Endothelial cell (in vitro differentiated cells): ENCODE results near the gene ORMDL3. TPM values are rescaled to one million over a fixed set of nuclear protein-coding genes. Genes with fewer than 3 reads are reported as not detected.

Experiments
- DNase-seq: peaks from one replicate; pipeline ENCODE4 v3.0.0; 2021; ENCODE audit warnings: low spot score
- H3K27ac Mint-ChIP-seq: one replicate; pipeline ENCODE4 v1.8.0; 2021; ENCODE audit warnings: mixed read lengths, inconsistent platforms; ENCODE audit not compliant: unreplicated experiment
- H3K27me3 Mint-ChIP-seq: one replicate; pipeline ENCODE4 v1.8.0; 2021; ENCODE audit warnings: mild to moderate bottlenecking, moderate library complexity, mixed read lengths, inconsistent platforms; ENCODE audit not compliant: unreplicated experiment
- H3K36me3 Mint-ChIP-seq: one replicate; pipeline ENCODE4 v1.8.0; 2021; ENCODE audit warnings: mild to moderate bottlenecking, low read depth, mixed read lengths, inconsistent platforms; ENCODE audit not compliant: unreplicated experiment
- H3K4me1 Mint-ChIP-seq: one replicate; pipeline ENCODE4 v1.8.0; 2021; ENCODE audit warnings: mild to moderate bottlenecking, mixed read lengths, inconsistent platforms; ENCODE audit not compliant: unreplicated experiment
- H3K4me3 Mint-ChIP-seq: one replicate; pipeline ENCODE4 v1.8.0; 2021; ENCODE audit warnings: mild to moderate bottlenecking, mixed read lengths, inconsistent platforms; ENCODE audit not compliant: unreplicated experiment
- H3K9me3 Mint-ChIP-seq: one replicate; pipeline ENCODE4 v1.8.0; 2021; ENCODE audit warnings: mixed read lengths, inconsistent platforms; ENCODE audit not compliant: unreplicated experiment
- CTCF ChIP-seq: fragments of 200-600 bp; sonication (generic); IDR thresholded peaks from one replicate; pipeline ENCODE4 v1.5.0; 2021; ENCODE audit warnings: antibody characterized with exemption; ENCODE audit not compliant: unreplicated experiment
- total RNA-seq: library from RNA; stranded (reverse); fragmentation: NEBNext Ultra II Directional; extraction: Animal tissue kit (Norgen Biotek cat#: 25700); gene quantifications from one replicate; pipeline ENCODE4 v1.2.1, GENCODE V29; 2021; ENCODE audit not compliant: unreplicated experiment

ORMDL3 gene
- total RNA-seq, 1 donor from 2014 or later: 49.3 TPM

GRCh38 chr17:39928858-39929645 is 1.7 kb upstream of the ORMDL3 start:
- Mint-ChIP-seq H3K36me3 (peaks cover 6% of the 10 kb centered on the region), H3K4me1 (peaks cover 42% of the 10 kb centered on the region), H3K4me3 (peak overlapping the region; percentile 6), H3K27me3 (peaks cover 3% of the 10 kb centered on the region), H3K9me3 (no peaks in the 10 kb centered on the region), H3K27ac (no peak overlapping the region)
- DNase-seq: no peak
- no peak for TF ChIP-seq CTCF

- Mint-ChIP-seq H3K36me3 (peaks cover 11% of the 10 kb centered on the region), H3K9me3 (no peaks in the 10 kb centered on the region), H3K4me3 (peak overlapping the region; percentile 94), H3K27ac (peak overlapping the region; percentile 84), H3K27me3 (peaks cover 3% of the 10 kb centered on the region), H3K4me1 (peaks cover 39% of the 10 kb centered on the region)
- no peak for TF ChIP-seq CTCF
- DNase-seq: peak; percentile 20
Measured at GRCh38 chr17:39927929-39928857, 792 bp upstream of the ORMDL3 start.

GRCh38 chr17:39926588-39927100 is 757 bp downstream of the ORMDL3 start:
- H3K27me3 Mint-ChIP-seq: peaks cover 3% of the 10 kb centered on the region
- no peak overlapping the region for H3K27ac Mint-ChIP-seq
- no peak for TF ChIP-seq CTCF
- H3K9me3 Mint-ChIP-seq: no peaks in the 10 kb centered on the region
- H3K4me1 Mint-ChIP-seq: peaks cover 39% of the 10 kb centered on the region
- peak; percentile 25 for DNase-seq
- H3K4me3 Mint-ChIP-seq: peak overlapping the region; percentile 94
- H3K36me3 Mint-ChIP-seq: peaks cover 16% of the 10 kb centered on the region

- peak overlapping the region; percentile 19 for H3K27ac Mint-ChIP-seq
- DNase-seq: no peak
Measured at GRCh38 chr17:39926135-39926587, 1.2 kb downstream of the ORMDL3 start.

More at GRCh38 chr17:39926135-39926587, 1.2 kb downstream of the ORMDL3 start:
- Mint-ChIP-seq H3K27me3 (peaks cover 3% of the 10 kb centered on the region), H3K4me1 (peaks cover 39% of the 10 kb centered on the region), H3K36me3 (peaks cover 16% of the 10 kb centered on the region), H3K9me3 (no peaks in the 10 kb centered on the region), H3K4me3 (peak overlapping the region; percentile 94)
- no peak for TF ChIP-seq CTCF
